ENCODE data around the gene ALK.

ALK gene

DNA sequence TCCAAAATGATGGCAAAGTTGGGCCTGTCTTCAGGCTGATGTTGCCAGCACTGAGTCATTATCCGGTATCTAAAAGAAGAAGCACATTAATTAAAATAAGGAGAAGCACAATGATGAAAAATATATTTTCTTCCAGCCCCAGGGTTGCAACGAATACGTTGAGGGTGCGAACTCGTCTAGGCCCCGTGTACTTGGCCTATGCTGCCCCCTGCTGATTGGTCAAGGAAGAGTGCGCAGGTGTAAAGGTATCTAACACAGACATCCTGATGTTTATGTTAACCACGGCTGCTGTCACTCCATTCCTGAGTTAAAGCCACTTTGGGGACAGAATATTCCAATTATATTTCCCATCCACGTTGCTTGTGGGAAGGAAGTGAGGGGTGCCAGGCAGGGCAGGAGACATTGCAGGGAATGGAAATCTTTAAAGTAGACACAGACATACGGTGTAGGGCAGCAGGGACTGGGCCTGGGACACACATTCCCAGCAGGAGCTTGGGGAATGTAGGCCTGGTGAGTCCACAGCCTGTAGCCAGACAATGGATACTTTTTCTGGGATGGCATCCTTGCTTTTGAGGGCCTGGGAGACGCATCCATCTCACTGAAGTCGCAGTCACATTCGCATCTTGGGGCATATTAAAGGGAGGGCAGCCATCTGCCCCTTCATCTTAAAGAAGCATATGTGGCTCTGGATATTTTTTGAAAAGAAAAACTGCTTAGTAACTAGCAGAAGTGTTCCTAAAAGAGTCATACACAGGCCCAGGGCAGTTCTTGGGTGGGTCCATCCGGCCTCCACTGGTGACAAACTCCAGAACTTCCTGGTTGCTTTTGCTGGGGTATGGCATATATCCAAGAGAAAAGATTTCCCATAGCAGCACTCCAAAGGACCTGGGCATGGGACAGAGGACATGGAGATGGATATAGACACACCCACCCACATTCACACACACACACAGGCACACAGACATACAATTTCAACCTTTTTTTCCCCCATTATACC lies 724.3 kb downstream of the ALK start:
- DNase-seq (ENCODE audit: low read depth): peak; percentile 67

- no peak for DNase-seq (ENCODE audit: low read depth)
These were observed 725.6 kb downstream of the ALK start for GRCh38 chr2:29195796-29196195.

- DNase-seq (ENCODE audit: low read depth): no peak
These were observed 727.7 kb downstream of the ALK start for GRCh38 chr2:29193681-29194080.

- no peak for DNase-seq (ENCODE audit: low read depth)
These were observed 728.3 kb downstream of the ALK start for GRCh38 chr2:29193111-29193510.

- DNase-seq (ENCODE audit: low read depth): no peak
These were observed 728.9 kb downstream of the ALK start for GRCh38 chr2:29192526-29192925.

- no peak for DNase-seq (ENCODE audit: low read depth)
These were observed 729.6 kb downstream of the ALK start for GRCh38 chr2:29191817-29192216.

DNA sequence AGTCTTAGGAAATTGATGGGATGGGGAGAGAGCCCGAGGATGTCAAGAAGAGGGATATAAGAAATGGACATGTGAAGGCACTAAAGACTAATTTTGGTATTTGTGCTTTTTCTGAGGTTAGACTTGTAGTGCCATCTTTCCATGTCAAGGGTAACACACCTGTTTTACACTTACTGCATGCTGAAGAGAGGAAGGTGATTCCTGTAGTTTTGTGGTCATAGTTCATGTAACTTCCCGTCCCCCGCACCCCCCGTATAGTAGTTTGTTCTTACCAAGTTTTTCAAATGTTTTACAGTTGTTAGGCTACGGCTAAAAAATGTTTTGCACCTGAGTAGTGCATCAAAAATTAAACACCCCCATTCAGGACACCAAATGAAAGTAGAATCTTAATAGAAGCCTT lies 732.3 kb downstream of the ALK start:
- DNase-seq (ENCODE audit: low read depth): no peak

- DNase-seq (ENCODE audit: low read depth): no peak
These were observed 733.5 kb downstream of the ALK start for GRCh38 chr2:29187926-29188325.

DNA sequence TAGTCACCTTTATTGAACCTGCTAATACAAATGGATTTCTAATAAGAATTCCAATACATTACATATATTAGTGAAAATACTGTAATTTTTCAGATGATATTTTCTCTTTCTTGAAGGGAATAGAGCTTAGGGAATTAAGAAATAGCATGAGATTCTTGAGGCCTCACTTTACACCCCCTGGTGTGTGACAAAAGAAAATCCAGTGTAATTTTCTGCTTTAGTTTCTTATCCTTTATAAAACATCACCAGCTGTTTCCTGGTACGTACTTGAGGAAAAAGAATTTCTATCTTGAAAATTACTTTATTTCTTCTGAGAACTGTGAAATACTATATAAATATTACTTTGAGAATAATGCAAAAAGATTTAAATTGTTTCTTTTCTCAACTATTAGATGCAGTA lies 734.6 kb downstream of the ALK start:
- no peak for DNase-seq (ENCODE audit: low read depth)

DNA sequence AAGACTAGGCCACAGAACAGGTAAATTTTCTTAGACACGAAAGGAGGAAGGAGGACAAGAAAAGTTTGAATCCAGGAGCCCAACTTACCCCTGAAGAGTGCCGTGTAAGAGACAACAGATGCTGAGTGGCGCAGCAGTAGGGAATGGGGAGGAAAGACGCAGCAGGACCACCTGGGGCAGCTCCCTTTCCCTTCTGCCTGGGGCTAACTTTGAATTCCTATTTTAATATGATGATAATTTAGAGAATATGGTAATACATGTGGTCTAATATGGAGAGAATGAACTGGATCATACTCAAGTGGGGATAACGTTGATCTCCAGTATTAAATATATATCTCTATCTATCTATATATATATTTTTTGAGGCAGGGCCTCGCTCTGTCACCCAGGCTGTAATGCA lies 736.9 kb downstream of the ALK start:
- DNase-seq (ENCODE audit: low read depth): no peak

DNA sequence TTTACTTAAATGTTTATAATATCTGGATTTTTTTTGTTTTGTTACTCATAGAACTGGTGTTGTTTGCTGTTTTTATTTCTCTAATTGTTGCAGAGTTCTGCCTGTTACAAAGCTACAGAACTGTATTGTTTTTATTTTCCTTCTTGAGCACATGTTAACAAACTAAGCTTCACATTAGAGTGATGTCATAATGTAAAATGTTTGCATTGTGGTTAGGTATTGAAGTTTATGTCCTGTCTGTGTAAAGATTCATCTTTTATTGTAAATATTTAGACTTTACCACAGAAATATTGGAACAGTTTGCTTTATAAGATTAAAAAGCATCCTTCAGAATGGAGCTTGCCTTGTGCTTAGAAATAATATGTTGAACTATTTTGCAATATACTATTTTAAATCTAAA lies 738.5 kb downstream of the ALK start:
- DNase-seq (ENCODE audit: low read depth): no peak

DNA sequence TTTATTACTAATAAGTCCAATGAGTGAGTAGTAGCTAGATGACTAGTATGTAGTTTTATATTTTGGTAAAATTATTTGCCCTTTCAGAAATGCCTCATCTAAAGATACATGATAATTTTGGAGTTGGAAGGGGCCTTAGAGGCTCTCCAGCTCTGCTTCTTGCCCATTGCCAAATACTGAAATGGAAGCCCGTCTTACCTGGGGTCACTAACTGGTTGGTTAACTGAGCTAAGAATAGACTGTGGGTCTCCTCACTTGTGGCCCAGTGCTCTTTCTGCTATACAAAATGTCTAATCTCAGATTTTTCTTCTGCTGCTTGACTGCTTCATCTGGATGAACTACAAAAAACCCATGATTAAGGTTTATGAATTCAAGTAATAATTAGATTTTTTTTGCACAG lies 739.1 kb downstream of the ALK start:
- DNase-seq (ENCODE audit: low read depth): no peak

- no peak for DNase-seq (ENCODE audit: low read depth)
These were observed 746.0 kb downstream of the ALK start for GRCh38 chr2:29175338-29175737.

DNA sequence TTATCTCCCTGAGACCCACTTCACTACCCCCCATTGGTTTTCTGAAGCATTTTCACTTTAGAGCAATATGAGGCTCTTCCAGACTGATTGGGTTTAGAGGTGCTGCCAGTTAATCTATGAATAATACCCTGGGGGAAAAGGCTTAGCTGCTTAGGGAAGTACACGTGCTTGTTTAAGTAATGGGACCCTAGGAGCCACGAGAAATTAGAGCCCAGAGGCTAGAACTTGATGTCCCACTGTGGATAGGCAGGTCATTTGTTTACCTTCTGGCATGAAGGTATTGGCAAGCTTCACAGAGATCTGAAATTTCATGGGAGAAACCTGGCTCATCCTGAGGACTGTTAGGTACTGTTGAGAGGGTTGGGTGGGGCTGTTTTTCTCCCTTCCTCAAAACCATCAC lies 746.4 kb downstream of the ALK start:
- DNase-seq (ENCODE audit: low read depth): no peak

- no peak for DNase-seq (ENCODE audit: low read depth)
These were observed 754.9 kb downstream of the ALK start for GRCh38 chr2:29166242-29167039.

GRCh38 chr2:29165362-29166241 lies 755.8 kb downstream of the ALK start:
- DNase-seq (ENCODE audit: low read depth): no peak

- DNase-seq (ENCODE audit: low read depth): no peak
These were observed 757.1 kb downstream of the ALK start for GRCh38 chr2:29164091-29164846.

- DNase-seq (ENCODE audit: low read depth): no peak
These were observed 759.0 kb downstream of the ALK start for GRCh38 chr2:29162204-29162928.

- DNase-seq (ENCODE audit: low read depth): no peak
These were observed 761.2 kb downstream of the ALK start for GRCh38 chr2:29160184-29160583.

DNA sequence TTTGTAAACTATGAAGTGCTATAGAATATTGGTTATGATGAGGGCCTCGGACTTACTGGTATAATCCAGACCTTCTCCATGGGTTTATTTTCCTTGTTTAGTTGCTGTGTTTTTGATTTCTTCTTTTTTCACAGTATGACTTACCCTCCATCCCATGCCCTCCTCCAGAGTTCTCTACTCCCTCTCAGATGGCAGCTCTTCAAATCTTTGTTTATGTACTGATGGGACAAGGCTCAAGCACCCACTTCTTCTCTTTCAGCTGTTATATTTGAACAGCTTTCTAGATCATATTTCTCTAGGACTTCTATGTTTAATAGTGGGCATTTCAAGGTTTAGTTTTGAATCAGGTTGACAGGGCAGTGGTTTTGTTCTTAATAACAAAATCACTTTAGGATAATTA lies 762.3 kb downstream of the ALK start:
- no peak for DNase-seq (ENCODE audit: low read depth)

GRCh38 chr2:29157131-29157530 lies 764.3 kb downstream of the ALK start:
- no peak for DNase-seq (ENCODE audit: low read depth)
